Stimulated activated CD8-positive, alpha-beta memory T cell treated with anti-CD3 and anti-CD28 coated beads, Interleukin-15, amount 100 ng/mL, for 1 hour (primary cell): ENCODE results near the gene ME3.

Experiments
- DNase-seq: peaks from one replicate; pipeline ENCODE4 v3.0.0-alpha.2; 2020; ENCODE audit warnings: low read depth

The ME3 gene

DNA sequence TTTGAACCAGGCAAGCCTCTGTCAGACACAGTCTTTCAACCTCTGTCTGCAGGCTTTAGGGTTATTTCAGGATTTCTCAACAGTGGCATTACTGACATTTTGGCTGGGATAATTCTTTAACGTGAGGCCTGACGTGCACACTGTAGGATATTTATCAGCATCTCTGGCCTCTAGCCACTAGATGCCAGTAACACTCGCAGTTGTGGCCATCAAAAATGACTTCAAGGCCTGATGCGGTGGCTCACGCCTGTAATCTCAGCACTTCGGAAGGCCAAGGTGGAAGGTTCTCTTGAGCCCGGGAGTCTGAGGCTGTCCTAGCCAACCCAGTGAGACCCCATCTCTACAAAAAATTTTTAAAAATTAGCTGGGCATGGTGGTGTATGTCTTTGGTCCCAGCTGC lies 184.7 kb downstream of the ME3 start:
- no peak for DNase-seq

DNA sequence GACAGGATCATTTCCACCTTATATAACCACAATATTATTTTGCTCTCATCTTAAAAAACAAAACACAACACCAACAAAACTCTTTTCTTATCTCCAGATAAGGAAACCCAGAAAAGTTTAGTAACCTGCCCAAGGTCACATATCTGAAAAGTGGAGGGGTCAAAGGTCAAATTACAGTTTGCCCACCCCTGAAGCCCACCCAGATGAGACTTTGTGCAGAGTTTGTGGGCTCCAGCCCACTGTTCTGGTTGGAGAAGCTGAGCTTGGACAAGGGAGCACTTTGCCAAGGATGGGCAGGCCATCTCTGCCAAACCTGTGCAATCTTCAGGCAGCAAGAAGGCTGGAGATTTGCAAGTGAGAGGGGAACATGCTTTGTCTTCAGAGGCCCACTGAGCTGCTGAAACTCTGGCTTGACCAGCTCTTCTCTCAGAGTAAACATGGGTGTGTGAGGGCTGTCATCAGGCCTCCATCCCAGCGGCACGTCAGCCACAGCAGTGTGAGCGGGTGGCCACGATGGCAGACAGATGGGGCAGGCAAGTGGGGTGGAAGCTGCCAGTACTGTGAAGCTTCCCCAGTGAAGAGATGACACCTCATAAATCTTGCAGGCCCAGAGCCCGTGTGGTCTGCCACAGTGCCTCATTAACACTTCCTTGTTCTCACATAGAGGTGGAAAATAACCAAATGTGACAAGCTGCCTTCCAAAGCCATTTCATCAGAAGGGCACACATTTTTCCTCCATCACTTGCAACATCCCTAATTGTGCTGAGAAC lies 186.0 kb downstream of the ME3 start:
- no peak for DNase-seq

- DNase-seq, result no peak
Measured at GRCh38 chr11:86484795-86485166, 187.6 kb downstream of the ME3 start.

GRCh38 chr11:86483940-86484794 lies 188.2 kb downstream of the ME3 start:
- DNase-seq, result no peak

DNA sequence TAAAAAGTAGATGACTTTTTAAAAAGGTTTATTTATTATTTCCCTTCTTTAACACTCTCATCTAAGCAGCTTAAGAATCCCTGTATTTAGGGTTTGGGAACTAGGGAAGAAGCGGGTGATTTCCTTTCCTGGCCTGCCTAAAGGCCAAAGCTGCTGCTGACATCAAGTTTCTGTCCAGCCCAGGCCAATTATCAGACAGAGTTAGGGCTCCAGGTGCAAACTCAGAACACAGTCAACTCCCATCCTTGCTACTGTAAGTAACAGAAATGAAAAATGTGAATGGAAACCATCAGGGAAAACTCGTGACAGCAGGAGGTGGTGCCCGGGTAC lies 188.8 kb downstream of the ME3 start:
- DNase-seq, result no peak

- DNase-seq, result no peak
Measured at GRCh38 chr11:86482692-86483091, 189.7 kb downstream of the ME3 start.

DNA sequence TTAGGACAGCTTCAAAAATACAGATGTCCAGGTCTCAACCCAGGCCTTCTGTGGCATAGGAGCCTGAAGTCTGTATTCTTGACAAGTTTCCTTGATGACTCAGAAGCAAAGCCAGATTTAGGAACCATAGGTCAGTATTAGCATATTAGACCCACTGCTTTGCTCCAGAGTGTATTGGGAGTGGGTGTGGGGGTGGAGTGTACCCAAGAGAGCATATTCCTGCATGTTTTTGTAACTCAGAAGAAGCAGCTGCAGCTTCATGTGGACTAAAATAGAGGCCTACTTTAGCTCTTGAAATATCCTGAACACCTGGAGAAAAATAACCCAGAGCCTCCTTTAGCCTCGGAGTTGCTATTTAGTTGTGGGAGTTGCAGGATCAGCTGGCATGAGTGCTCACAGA lies 191.0 kb downstream of the ME3 start:
- DNase-seq, result no peak

DNA sequence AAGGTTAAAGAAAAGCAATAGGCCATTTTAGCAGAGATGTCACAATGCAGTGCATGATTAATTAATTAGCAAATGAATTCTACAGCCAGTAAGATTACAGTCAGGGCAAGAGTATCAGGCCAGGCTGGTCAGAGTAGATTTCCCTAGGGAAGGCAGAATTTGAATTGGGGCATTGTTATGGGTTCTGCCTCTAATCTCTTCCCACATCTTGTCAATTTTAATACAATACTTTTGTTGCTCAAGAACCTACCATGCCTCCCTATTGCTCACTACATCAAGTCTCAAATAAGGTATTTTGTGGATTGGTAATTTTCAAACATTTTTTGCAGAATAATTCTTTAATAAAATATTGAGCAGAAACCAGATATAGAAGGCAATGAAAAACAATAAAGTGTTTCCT lies 194.1 kb downstream of the ME3 start:
- no peak for DNase-seq

DNA sequence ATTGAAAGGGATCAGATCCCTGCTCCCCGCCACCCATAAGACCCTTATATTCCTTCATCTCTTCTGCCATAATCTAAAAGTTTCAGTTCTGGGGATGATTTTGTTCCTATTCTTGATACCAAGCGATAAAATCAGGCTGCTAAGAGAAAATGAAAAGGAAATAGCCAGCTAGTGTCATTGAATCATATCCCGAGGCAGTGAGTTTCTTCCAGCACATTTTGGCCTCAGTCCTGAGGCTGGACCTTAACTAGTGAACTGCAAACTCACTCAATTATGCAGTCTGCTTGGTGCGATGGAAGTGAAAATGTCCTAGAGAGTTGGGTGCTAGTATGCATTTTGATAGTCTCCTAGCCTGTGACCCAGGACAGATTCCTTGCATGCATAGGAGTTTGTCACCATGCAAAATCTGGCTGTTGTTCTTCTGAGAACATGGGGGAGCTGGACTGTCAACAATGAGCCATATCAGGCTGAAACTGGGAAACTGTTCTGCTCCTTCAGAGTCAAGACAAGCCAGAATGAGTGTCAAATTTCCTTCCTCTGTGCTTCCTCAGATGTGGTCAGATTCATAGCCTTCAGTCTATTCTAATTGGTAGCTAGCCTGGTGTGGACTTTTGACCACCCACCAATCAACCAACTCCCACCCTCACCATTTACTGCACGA lies 194.8 kb downstream of the ME3 start:
- DNase-seq, result no peak

GRCh38 chr11:86476109-86476861 lies 196.1 kb downstream of the ME3 start:
- no peak for DNase-seq

GRCh38 chr11:86475027-86475426 lies 197.4 kb downstream of the ME3 start:
- DNase-seq, result no peak

DNA sequence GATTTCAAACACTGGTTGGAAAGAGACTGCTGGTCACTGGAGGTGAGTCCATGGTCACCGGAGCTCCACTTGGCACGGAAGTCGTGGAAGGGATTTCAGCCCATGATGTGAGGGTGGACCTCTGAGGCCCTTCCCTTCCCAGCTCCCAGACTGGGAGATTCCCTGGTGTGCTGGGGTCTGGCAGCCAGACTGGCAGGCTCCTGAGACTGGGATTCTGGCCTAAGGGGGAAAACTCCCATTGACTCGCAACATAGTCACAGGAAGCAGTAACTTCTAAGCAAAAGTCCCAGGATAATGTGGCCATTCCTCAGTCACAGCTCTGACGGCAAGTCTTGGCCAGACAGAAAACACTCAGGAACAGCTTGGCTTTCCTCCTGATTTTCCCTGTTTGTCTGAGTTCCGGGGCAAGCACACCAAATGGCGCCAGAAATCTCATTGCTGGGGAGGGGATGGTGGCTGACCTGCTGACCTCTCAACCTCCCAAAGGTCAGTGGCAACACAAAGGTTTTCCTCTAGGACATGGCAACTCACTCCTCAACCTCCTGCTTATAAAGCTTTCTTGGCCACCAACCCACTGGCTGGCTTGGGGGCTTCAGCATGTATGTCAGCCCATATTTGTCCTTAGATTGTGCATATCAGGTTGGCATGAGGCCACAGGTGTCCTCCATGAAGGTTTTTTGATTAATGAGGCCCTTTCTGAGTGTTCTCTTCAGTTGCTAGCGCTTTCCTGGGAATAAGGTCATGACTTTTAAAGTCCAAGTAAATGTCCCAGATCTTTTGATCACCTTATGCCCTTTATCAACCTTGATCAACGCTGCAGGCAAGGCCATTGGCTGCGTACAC lies 198.2 kb downstream of the ME3 start:
- DNase-seq, result no peak

GRCh38 chr11:86469491-86470388 lies 202.7 kb downstream of the ME3 start:
- no peak for DNase-seq

GRCh38 chr11:86468169-86468568 lies 204.2 kb downstream of the ME3 start:
- DNase-seq, result no peak

DNA sequence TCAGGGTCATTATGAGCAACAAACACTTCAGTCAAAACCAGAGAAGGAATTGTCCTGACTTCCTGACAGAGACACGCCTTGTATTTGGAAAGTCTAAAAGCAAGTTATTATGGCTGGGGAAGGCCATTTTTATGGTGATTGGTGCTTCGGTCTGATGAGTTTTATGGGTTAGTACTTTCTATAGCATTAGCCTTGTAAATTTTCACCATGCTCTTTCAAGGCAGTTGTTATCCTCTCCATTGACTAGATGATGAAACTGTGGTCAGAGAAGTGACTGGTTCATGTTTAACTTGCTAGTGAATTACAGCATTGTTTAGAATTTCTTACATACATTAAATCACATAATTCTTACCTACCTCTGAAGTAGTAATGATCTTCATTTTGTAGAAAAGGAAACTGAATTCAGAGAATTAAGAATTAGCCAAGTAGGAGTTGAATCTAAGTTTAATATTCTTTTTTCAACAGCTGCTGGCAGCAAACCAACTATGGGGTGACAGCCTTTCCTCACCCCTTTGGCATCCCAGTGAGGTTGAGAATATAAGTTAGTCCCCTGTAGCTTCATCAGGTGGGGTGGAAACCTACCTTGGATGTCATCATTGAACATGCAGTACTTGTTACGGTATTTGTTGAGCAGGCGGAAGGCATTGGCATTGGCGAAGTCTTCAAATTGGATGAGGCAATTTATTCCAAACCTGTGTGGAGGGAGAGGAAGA lies 207.8 kb downstream of the ME3 start:
- no peak for DNase-seq

DNA sequence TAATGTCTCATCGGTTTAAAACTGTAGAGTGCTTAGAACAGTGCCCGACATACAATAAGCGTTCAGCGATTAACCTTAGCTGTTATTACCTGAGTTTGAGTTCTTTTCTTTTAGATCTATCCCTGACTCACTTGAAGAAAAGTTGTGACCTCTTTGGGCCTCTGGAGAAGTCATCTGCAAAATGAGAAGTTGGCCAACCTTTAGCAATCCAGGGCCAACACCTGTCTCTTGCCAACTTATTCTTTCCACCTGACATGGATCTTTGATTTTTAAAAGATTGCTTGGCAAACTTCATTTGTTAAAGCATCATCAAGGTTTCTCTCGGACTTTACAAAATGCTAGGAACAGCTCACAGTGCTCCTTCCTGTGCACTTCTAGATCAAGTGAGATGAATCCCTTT lies 208.5 kb downstream of the ME3 start:
- no peak for DNase-seq

DNA sequence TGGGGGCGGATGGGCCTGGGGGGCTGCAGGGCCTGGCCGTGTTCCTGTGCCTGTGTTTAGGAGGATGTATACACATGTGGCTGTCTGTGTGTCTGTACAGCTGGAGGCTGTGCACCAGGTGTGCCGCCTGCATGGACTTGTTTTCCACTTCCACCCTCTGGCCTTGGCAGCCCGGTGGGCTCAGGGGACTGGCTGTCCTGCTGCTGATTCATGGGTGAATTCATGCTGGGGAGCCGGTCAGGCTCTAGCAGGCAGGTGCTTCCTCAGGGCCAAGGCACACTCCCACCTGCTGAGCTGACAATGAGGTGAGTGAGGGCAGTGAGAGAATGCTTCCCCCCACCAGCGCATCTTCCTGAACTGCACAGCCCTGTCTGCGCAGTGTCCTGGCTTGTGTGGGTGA lies 209.3 kb downstream of the ME3 start:
- DNase-seq, result no peak

GRCh38 chr11:86461892-86462291 lies 210.5 kb downstream of the ME3 start:
- no peak for DNase-seq

DNA sequence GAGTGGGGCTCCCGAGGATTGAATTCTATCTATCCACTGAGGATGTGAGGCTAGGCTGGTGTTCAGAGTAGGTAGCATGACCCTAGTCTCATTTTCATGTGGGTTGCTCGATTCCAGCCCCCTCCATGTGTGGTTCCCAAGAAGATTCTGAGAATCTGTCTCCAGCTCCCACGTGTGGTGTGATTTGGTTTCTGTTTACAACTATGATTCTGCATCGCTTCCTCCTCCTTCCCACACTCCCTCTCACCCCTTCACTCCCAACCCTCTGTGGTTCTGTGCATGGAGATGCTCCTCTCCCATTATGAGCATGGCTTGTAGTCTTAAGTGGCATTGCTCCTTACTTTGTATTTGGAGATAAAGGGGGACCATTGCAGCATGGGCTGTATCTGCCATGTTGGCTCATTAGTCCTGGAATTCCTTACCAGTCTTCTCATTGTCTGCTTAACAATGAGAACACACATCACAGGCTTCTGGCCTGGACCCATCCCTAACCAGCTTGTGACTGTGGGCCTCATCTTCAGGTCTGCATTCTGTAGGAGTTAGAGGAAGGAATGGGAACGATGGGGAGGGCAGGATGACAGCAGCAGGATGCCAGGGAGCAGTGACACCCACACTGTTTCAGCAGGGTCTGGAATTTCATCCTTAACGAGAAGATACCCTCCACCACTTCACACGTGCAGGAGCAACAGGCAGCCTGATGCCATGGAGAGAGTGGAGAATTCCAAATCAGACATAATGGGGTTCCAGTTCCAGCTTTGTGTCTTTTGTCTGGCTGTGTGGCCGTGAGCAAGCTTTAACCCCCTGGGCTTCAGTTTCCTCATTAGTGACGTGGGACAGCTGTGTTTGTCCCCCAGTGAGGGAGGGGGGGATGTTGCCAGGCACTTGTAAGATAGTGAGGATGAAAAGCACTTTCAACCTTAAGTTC lies 211.7 kb downstream of the ME3 start:
- no peak for DNase-seq
